Activated naive CD4-positive, alpha-beta T cell treated with anti-CD3 and anti-CD28 coated beads, Interleukin-2, amount 50 U/mL, for 24 hours (primary cell): ENCODE results near the gene AFF1.

Source experiments
- H3K27ac Mint-ChIP-seq: one replicate; pipeline ENCODE4 v1.8.0; 2021; ENCODE audit warnings: mild to moderate bottlenecking, mixed read lengths
- H3K27me3 Mint-ChIP-seq: one replicate; pipeline ENCODE4 v1.8.0; 2021; ENCODE audit warnings: mixed read lengths
- H3K36me3 Mint-ChIP-seq: one replicate; pipeline ENCODE4 v1.8.0; 2021; ENCODE audit warnings: mixed read lengths
- H3K4me1 Mint-ChIP-seq: one replicate; pipeline ENCODE4 v1.8.0; 2021; ENCODE audit warnings: mixed read lengths
- H3K4me3 Mint-ChIP-seq: one replicate; pipeline ENCODE4 v1.8.0; 2021; ENCODE audit warnings: mild to moderate bottlenecking, mixed read lengths
- H3K9me3 Mint-ChIP-seq: one replicate; pipeline ENCODE4 v1.8.0; 2021; ENCODE audit warnings: mixed read lengths

AFF1 gene

GRCh38 chr4:87117051-87117731, 182.4 kb downstream of the AFF1 start:
- H3K27me3 Mint-ChIP-seq = no peaks in the 10 kb centered on the region
- peaks cover 23% of the 10 kb centered on the region for H3K4me1 Mint-ChIP-seq
- peaks cover 10% of the 10 kb centered on the region for H3K36me3 Mint-ChIP-seq
- H3K4me3 Mint-ChIP-seq = no peak overlapping the region
- H3K9me3 Mint-ChIP-seq = no peaks in the 10 kb centered on the region
- no peak overlapping the region for H3K27ac Mint-ChIP-seq

GRCh38 chr4:87117732-87118075, 182.9 kb downstream of the AFF1 start:
- no peaks in the 10 kb centered on the region for H3K27me3 Mint-ChIP-seq
- peaks cover 13% of the 10 kb centered on the region for H3K36me3 Mint-ChIP-seq
- no peak overlapping the region for H3K4me3 Mint-ChIP-seq
- peaks cover 23% of the 10 kb centered on the region for H3K4me1 Mint-ChIP-seq
- H3K27ac Mint-ChIP-seq = no peak overlapping the region
- no peaks in the 10 kb centered on the region for H3K9me3 Mint-ChIP-seq

GRCh38 chr4:87118421-87118820, 183.6 kb downstream of the AFF1 start:
- Mint-ChIP-seq H3K4me3 (no peak overlapping the region), H3K4me1 (peaks cover 22% of the 10 kb centered on the region), H3K27me3 (no peaks in the 10 kb centered on the region), H3K27ac (no peak overlapping the region), H3K36me3 (peaks cover 15% of the 10 kb centered on the region), H3K9me3 (no peaks in the 10 kb centered on the region)

GRCh38 chr4:87118826-87119225, 184.0 kb downstream of the AFF1 start:
- H3K4me3 Mint-ChIP-seq = no peak overlapping the region
- H3K36me3 Mint-ChIP-seq = peaks cover 16% of the 10 kb centered on the region
- H3K9me3 Mint-ChIP-seq = no peaks in the 10 kb centered on the region
- no peaks in the 10 kb centered on the region for H3K27me3 Mint-ChIP-seq
- peaks cover 22% of the 10 kb centered on the region for H3K4me1 Mint-ChIP-seq
- H3K27ac Mint-ChIP-seq = no peak overlapping the region

- H3K4me3 Mint-ChIP-seq = no peak overlapping the region
- no peaks in the 10 kb centered on the region for H3K27me3 Mint-ChIP-seq
- peaks cover 16% of the 10 kb centered on the region for H3K36me3 Mint-ChIP-seq
- H3K27ac Mint-ChIP-seq = no peak overlapping the region
- no peaks in the 10 kb centered on the region for H3K9me3 Mint-ChIP-seq
- peaks cover 22% of the 10 kb centered on the region for H3K4me1 Mint-ChIP-seq
Measured at GRCh38 chr4:87120010-87120409, 185.2 kb downstream of the AFF1 start.

GRCh38 chr4:87120411-87121162, 185.8 kb downstream of the AFF1 start:
- Mint-ChIP-seq H3K27ac (peak overlapping the region; percentile 5), H3K4me3 (no peak overlapping the region), H3K9me3 (no peaks in the 10 kb centered on the region)

GRCh38 chr4:87121341-87122065, 186.7 kb downstream of the AFF1 start:
- H3K4me3 Mint-ChIP-seq = no peak overlapping the region
- H3K27me3 Mint-ChIP-seq = no peaks in the 10 kb centered on the region
- H3K4me1 Mint-ChIP-seq = peaks cover 22% of the 10 kb centered on the region
- H3K36me3 Mint-ChIP-seq = peaks cover 20% of the 10 kb centered on the region
- H3K27ac Mint-ChIP-seq = peak overlapping the region; percentile 27
- H3K9me3 Mint-ChIP-seq = no peaks in the 10 kb centered on the region

More at GRCh38 chr4:87120411-87121162, 185.8 kb downstream of the AFF1 start:
- H3K36me3 Mint-ChIP-seq = peaks cover 21% of the 10 kb centered on the region
- peaks cover 22% of the 10 kb centered on the region for H3K4me1 Mint-ChIP-seq
- H3K27me3 Mint-ChIP-seq = no peaks in the 10 kb centered on the region

- no peak overlapping the region for H3K4me3 Mint-ChIP-seq
- H3K27me3 Mint-ChIP-seq = no peaks in the 10 kb centered on the region
- peaks cover 22% of the 10 kb centered on the region for H3K4me1 Mint-ChIP-seq
- no peak overlapping the region for H3K27ac Mint-ChIP-seq
- no peaks in the 10 kb centered on the region for H3K9me3 Mint-ChIP-seq
- peaks cover 23% of the 10 kb centered on the region for H3K36me3 Mint-ChIP-seq
Measured at GRCh38 chr4:87122252-87122651, 187.4 kb downstream of the AFF1 start.

- Mint-ChIP-seq H3K27ac (no peak overlapping the region), H3K27me3 (no peaks in the 10 kb centered on the region), H3K36me3 (peaks cover 19% of the 10 kb centered on the region), H3K4me1 (peaks cover 15% of the 10 kb centered on the region), H3K4me3 (no peak overlapping the region), H3K9me3 (no peaks in the 10 kb centered on the region)
Measured at GRCh38 chr4:87126056-87126455, 191.2 kb downstream of the AFF1 start.

- H3K4me3 Mint-ChIP-seq = no peak overlapping the region
- no peaks in the 10 kb centered on the region for H3K27me3 Mint-ChIP-seq
- no peaks in the 10 kb centered on the region for H3K9me3 Mint-ChIP-seq
- peaks cover 21% of the 10 kb centered on the region for H3K36me3 Mint-ChIP-seq
- no peaks in the 10 kb centered on the region for H3K4me1 Mint-ChIP-seq
- no peak overlapping the region for H3K27ac Mint-ChIP-seq
Measured at GRCh38 chr4:87128006-87128705, 193.3 kb downstream of the AFF1 start.

GRCh38 chr4:87129681-87130080, 194.9 kb downstream of the AFF1 start:
- Mint-ChIP-seq H3K27ac (no peak overlapping the region), H3K36me3 (peaks cover 24% of the 10 kb centered on the region)

GRCh38 chr4:87130985-87131703, 196.3 kb downstream of the AFF1 start:
- Mint-ChIP-seq H3K27ac (no peak overlapping the region), H3K4me1 (no peaks in the 10 kb centered on the region), H3K9me3 (no peaks in the 10 kb centered on the region), H3K27me3 (no peaks in the 10 kb centered on the region), H3K4me3 (no peak overlapping the region), H3K36me3 (peaks cover 19% of the 10 kb centered on the region)

More at GRCh38 chr4:87129681-87130080, 194.9 kb downstream of the AFF1 start:
- no peaks in the 10 kb centered on the region for H3K4me1 Mint-ChIP-seq
- H3K4me3 Mint-ChIP-seq = no peak overlapping the region
- H3K9me3 Mint-ChIP-seq = no peaks in the 10 kb centered on the region
- H3K27me3 Mint-ChIP-seq = no peaks in the 10 kb centered on the region

- H3K27me3 Mint-ChIP-seq = no peaks in the 10 kb centered on the region
- H3K4me3 Mint-ChIP-seq = no peak overlapping the region
- H3K27ac Mint-ChIP-seq = no peak overlapping the region
- peaks cover 15% of the 10 kb centered on the region for H3K36me3 Mint-ChIP-seq
- H3K4me1 Mint-ChIP-seq = no peaks in the 10 kb centered on the region
- H3K9me3 Mint-ChIP-seq = no peaks in the 10 kb centered on the region
Measured at GRCh38 chr4:87132035-87132434, 197.2 kb downstream of the AFF1 start.

- Mint-ChIP-seq H3K4me1 (no peaks in the 10 kb centered on the region), H3K27ac (no peak overlapping the region), H3K27me3 (no peaks in the 10 kb centered on the region), H3K9me3 (no peaks in the 10 kb centered on the region), H3K36me3 (peaks cover 12% of the 10 kb centered on the region), H3K4me3 (no peak overlapping the region)
Measured at GRCh38 chr4:87133183-87133582, 198.4 kb downstream of the AFF1 start.

- Mint-ChIP-seq H3K36me3 (peaks cover 12% of the 10 kb centered on the region), H3K27me3 (no peaks in the 10 kb centered on the region), H3K4me3 (no peak overlapping the region), H3K9me3 (no peaks in the 10 kb centered on the region), H3K4me1 (no peaks in the 10 kb centered on the region), H3K27ac (no peak overlapping the region)
Measured at GRCh38 chr4:87134122-87134521, 199.3 kb downstream of the AFF1 start.
